Body of pancreas (tissue), 4 donors: ENCODE measurements around the gene TUT4. TPM values are rescaled to one million over a fixed set of nuclear protein-coding genes. Genes with fewer than 3 reads are reported as not detected.

Experiments
- ATAC-seq: fragments of 150-250 bp; one replicate; pipeline ENCODE4 v1.9.1; 2016
- DNase-seq, 4 donors: peaks; one replicate each; pipeline ENCODE4 v3.0.0-alpha.2; 2019
- H3K27ac ChIP-seq, 4 donors: fragments of 200-600 bp; sonication (generic); 1 replicate in 3 of 4; 2 replicates in 1 of 4; pipeline versions ENCODE4 v1.5.1 to v1.6.1; 2016 to 2019; ENCODE audit warnings: mild to moderate bottlenecking in 1 of 4, mixed read lengths in 1 of 4, moderate library complexity in 1 of 4
- H3K27me3 ChIP-seq, 2 donors: fragments of 200-600 bp; sonication (generic); one replicate each; pipeline ENCODE4 v1.6.0; 2016; ENCODE audit warnings: mild to moderate bottlenecking in 1 of 2
- H3K36me3 ChIP-seq, 2 donors: fragments of 200-600 bp; sonication (generic); replicated peaks in 1 of 2; 2 replicates each; pipeline ENCODE4 v1.5.1; 2016; ENCODE audit warnings: low read depth in 2 of 2; ENCODE audit not compliant: insufficient read depth in 1 of 2
- H3K4me1 ChIP-seq: fragments of 200-600 bp; sonication (generic); one replicate; pipeline ENCODE4 v1.6.0; 2016
- H3K4me3 ChIP-seq, 2 donors: fragments of 200-600 bp; sonication (generic); 1 replicate in 1 of 2; 2 replicates in 1 of 2; pipeline ENCODE4 v1.5.1; 2016 to 2019
- H3K9me3 ChIP-seq, 3 donors: fragments of 200-600 bp; sonication (generic); 1 replicate in 2 of 3; 2 replicates in 1 of 3; pipeline ENCODE4 v1.5.1; 2016
- POLR2A ChIP-seq, 3 donors: fragments of 450-650 bp; IDR thresholded peaks; one replicate each; pipeline ENCODE4 v1.6.1; 2016; ENCODE audit warnings: antibody characterized with exemption in 3 of 3, mild to moderate bottlenecking in 2 of 3
- WGBS, 2 donors: methylation state at CpG; one replicate each; pipeline ENCODE4 v1.1.5; 2017; 5-methylcytosine and 5-hydroxymethylcytosine counted together
- intact Hi-C: fragments of 100-400 bp; cut with DNase I; formaldehyde crosslinking; loops from one replicate; pipeline ENCODE4 v1.15.1; 2023
- total RNA-seq, 2 donors: library from RNA; depleted of rRNA; stranded (reverse); fragments of >200 nt; gene quantifications; one replicate each; pipeline ENCODE4 v1.1.0, GENCODE V29; 2016
- TF ChIP-seq, protein P1 (sequence below), 7 experiments: fragments of 450-650 bp in 4 of 7; fragments of 200-600 bp in 3 of 7; sonication (generic) in 3 of 7; IDR thresholded peaks; one replicate each; pipeline ENCODE4 v1.5.1; 2016 to 2019; ENCODE audit warnings: antibody characterized with exemption in 7 of 7

Gene TUT4
- total RNA-seq, 2 donors from 2014 or later: 41.8 to 59.3 TPM

DNA sequence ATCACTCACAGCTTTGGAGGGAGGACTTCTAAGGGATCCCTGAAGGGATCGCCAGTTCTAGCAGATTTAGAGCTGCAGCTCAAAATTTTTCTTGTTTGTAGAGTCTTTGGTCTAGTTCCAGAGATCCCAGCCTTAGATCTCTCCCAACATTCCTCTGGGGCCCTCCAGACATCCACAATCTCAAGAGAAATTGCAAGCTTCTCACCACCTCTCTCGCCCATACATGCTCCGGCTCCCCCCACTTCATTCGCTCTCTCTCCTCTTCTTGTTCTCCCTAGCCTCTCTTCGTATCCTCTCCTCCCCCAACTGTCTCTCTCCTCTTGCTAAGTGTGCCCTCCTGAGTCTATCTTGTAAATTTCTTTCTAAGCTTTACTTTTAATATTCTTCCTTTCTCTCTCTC is 15.1 kb upstream of the TUT4 start:
- no peak for ATAC-seq
- H3K9me3 ChIP-seq: no peaks in the 10 kb centered on the region
- H3K27me3 ChIP-seq: no peaks in the 10 kb centered on the region
- 59% methylated on average over 5 of the region's 5 CpGs for WGBS, 2 donors
- H3K36me3 ChIP-seq: no peaks in the 10 kb centered on the region
- H3K27ac ChIP-seq: no peak overlapping the region
- no peak for TF ChIP-seq POLR2A (IDR thresholded peaks at IDR 0.05)
- TF ChIP-seq, protein P1, sequence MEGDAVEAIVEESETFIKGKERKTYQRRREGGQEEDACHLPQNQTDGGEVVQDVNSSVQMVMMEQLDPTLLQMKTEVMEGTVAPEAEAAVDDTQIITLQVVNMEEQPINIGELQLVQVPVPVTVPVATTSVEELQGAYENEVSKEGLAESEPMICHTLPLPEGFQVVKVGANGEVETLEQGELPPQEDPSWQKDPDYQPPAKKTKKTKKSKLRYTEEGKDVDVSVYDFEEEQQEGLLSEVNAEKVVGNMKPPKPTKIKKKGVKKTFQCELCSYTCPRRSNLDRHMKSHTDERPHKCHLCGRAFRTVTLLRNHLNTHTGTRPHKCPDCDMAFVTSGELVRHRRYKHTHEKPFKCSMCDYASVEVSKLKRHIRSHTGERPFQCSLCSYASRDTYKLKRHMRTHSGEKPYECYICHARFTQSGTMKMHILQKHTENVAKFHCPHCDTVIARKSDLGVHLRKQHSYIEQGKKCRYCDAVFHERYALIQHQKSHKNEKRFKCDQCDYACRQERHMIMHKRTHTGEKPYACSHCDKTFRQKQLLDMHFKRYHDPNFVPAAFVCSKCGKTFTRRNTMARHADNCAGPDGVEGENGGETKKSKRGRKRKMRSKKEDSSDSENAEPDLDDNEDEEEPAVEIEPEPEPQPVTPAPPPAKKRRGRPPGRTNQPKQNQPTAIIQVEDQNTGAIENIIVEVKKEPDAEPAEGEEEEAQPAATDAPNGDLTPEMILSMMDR (IDR thresholded peaks at IDR 0.05): no peak
- intact Hi-C loops: no loop called here
- no peaks in the 10 kb centered on the region for H3K4me1 ChIP-seq
- no peak overlapping the region for H3K4me3 ChIP-seq
- DNase-seq: no peak

DNA sequence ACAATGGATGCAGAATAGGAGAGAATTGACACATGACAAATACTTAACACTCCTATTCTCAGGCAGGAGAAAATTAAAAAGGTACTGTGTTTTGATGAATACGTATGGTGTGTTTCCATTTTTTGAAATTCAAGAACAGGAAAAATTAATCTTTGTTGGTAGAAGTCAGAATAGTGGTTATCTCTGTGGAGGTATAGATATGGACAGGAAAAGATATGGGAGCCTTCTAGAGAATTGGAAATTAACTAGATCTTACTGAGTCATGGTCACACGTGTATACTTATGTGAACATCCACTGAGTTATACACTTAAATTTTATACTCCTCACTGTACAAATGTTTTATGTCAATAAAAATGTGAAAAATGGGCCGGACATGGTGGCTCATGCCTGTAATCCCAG is 9.9 kb upstream of the TUT4 start:
- DNase-seq: no peak
- H3K4me1 ChIP-seq: no peaks in the 10 kb centered on the region
- no peaks in the 10 kb centered on the region for H3K27me3 ChIP-seq
- no peak overlapping the region for H3K27ac ChIP-seq
- intact Hi-C loops: no loop called here
- TF ChIP-seq, protein P1 (IDR thresholded peaks at IDR 0.05): no peak
- no peak for TF ChIP-seq POLR2A (IDR thresholded peaks at IDR 0.05)
- 70 to 77% methylated on average over 3 of the region's 3 CpGs for WGBS, 2 donors
- ATAC-seq: no peak
- H3K9me3 ChIP-seq: no peaks in the 10 kb centered on the region
- no peak overlapping the region for H3K4me3 ChIP-seq
- H3K36me3 ChIP-seq: no peaks in the 10 kb centered on the region

DNA sequence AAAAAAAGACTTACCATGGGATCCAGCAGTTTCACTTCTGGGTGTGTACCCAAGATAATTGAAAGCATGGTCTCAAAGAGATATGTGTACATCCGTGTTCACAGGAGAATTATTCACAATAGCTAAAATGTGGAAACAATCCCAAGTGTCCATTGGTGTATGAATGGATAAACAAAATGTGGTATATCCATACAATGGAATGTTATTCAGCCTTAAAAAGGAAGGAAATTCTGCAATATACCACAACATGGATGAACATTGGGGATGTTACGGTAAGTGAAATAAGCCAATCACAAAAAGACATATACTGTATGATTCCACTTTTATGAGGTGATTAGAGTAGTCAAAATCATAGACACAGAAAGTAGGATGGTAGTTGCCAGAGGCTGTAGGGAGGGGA is 7.0 kb upstream of the TUT4 start:
- intact Hi-C loops: no loop called here
- H3K27me3 ChIP-seq: no peaks in the 10 kb centered on the region
- H3K27ac ChIP-seq: no peak overlapping the region
- TF ChIP-seq, protein P1 (IDR thresholded peaks at IDR 0.05): no peak
- no peak for TF ChIP-seq POLR2A (IDR thresholded peaks at IDR 0.05)
- ATAC-seq (no peak), DNase-seq (no peak)
- WGBS, 2 donors: 85 to 87% methylated on average over 2 of the region's 2 CpGs
- H3K36me3 ChIP-seq: no peaks in the 10 kb centered on the region
- no peaks in the 10 kb centered on the region for H3K9me3 ChIP-seq
- H3K4me1 ChIP-seq: no peaks in the 10 kb centered on the region
- no peak overlapping the region for H3K4me3 ChIP-seq

DNA sequence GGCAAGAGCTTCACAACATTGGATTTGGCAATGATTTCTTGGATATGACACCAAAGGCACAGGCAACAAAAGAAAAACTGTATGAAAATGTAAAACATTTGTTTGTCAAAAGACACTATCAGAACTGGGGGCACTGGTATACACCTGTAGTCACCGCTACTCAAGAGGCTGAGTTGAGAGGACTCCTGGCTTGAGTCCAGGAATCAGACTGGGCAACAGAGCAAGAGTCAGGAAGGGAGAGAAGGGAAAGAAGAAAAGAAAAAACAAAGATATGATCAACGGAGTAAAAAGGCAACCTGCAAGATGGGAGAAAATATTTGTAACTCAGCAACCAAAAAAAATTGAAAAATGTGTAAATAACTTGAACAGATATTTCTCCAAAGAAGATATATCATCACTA is 6.0 kb upstream of the TUT4 start:
- DNase-seq: no peak
- no peaks in the 10 kb centered on the region for H3K36me3 ChIP-seq
- ATAC-seq: no peak
- no peak for TF ChIP-seq POLR2A (IDR thresholded peaks at IDR 0.05)
- TF ChIP-seq, protein P1 (IDR thresholded peaks at IDR 0.05): no peak
- H3K27me3 ChIP-seq: no peaks in the 10 kb centered on the region
- 58% methylated on average over 2 of the region's 2 CpGs for WGBS, 2 donors
- intact Hi-C loops: no loop called here
- H3K4me1 ChIP-seq: peaks cover 9% of the 10 kb centered on the region
- no peaks in the 10 kb centered on the region for H3K9me3 ChIP-seq
- no peak overlapping the region for H3K4me3 ChIP-seq
- H3K27ac ChIP-seq: no peak overlapping the region

DNA sequence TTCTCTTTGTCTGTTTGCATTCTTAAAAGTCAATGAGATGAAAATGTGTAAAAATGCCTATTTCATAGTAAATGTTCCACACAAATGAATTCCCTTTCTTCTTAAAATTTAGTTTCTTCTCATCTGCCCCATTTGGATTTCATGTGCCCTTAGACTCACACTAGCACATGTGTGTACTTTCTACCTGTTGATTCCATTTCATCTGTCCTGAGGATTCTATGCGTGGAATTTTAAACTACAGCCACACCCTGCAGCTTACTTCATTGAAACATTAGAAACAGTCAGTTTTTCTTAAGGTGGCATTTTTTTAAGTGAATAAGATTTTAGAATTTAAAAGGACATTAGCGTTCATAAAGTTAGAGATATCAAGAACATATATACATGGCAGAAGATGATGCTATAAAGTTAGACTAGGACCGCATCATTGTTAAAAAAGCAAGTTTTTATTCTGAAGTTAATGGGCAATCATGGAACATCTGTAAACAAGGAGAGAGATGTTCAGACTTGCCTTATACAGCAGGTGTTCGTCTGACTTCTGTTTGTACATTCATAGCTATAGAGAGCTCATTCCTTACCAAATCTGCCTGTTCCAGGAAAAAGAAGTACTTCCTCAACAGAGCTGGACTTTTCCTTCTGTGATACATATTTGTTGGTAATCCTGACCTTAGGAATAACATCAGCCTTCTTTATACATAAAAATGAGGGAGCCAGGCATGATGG is 3.9 kb upstream of the TUT4 start:
- Histone ChIP-seq H3K4me1 (peaks cover 12% of the 10 kb centered on the region), H3K9me3 (no peaks in the 10 kb centered on the region), H3K27me3 (no peaks in the 10 kb centered on the region), H3K4me3 (no peak overlapping the region), H3K36me3 (no peaks in the 10 kb centered on the region), H3K27ac (no peak overlapping the region)
- WGBS, 2 donors: 71 to 79% methylated on average over 4 of the region's 4 CpGs
- DNase-seq (no peak), ATAC-seq (no peak)
- intact Hi-C loops: no loop called here
- TF ChIP-seq, protein P1 (IDR thresholded peaks at IDR 0.05): no peak
- TF ChIP-seq POLR2A (IDR thresholded peaks at IDR 0.05): no peak
